ENCODE data around the gene GABRG1.

DNA sequence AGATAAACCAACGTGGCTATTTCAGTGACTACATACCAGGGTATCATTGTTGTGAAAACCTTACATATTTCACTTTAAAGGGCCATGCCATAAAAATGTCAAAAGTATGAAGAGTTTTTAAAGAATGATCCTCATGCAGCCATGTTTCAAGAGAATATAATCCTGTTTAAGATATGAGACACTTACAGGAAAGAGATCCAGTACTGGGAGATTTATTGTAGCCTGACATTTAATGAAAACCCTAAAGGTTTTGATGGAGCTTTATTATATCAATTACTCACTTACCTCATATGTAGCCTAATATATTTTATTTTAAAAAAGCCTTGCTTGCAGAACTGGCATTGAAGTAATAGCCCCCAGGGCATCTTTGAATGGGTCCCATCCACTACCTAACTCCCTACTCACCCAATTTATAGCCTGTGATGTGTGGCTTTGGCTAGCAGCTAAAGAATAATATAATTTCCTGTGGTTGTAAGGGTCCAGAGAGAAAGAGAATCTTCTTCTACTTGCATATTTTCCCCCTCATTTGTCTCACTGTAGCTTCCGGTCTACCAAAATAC is 7.7 kb upstream of the GABRG1 start:
- TF ChIP-seq, protein P1, sequence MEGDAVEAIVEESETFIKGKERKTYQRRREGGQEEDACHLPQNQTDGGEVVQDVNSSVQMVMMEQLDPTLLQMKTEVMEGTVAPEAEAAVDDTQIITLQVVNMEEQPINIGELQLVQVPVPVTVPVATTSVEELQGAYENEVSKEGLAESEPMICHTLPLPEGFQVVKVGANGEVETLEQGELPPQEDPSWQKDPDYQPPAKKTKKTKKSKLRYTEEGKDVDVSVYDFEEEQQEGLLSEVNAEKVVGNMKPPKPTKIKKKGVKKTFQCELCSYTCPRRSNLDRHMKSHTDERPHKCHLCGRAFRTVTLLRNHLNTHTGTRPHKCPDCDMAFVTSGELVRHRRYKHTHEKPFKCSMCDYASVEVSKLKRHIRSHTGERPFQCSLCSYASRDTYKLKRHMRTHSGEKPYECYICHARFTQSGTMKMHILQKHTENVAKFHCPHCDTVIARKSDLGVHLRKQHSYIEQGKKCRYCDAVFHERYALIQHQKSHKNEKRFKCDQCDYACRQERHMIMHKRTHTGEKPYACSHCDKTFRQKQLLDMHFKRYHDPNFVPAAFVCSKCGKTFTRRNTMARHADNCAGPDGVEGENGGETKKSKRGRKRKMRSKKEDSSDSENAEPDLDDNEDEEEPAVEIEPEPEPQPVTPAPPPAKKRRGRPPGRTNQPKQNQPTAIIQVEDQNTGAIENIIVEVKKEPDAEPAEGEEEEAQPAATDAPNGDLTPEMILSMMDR (IDR thresholded peaks at IDR 0.05), result no peak
- no peak for TF ChIP-seq POLR2A (IDR thresholded peaks at IDR 0.05)

All from body of pancreas (tissue), 4 donors.